Ramos (cell line): ENCODE data around the gene ENKD1.

Source experiments
- in situ Hi-C: fragments of 300-500 bp; cut with MboI; formaldehyde crosslinking; loops from one replicate; pipeline ENCODE4 v1.14.3; 2022; ENCODE audit warnings: low sequenced_read_pairs; ENCODE audit not compliant: unreplicated experiment

Gene ENKD1

DNA sequence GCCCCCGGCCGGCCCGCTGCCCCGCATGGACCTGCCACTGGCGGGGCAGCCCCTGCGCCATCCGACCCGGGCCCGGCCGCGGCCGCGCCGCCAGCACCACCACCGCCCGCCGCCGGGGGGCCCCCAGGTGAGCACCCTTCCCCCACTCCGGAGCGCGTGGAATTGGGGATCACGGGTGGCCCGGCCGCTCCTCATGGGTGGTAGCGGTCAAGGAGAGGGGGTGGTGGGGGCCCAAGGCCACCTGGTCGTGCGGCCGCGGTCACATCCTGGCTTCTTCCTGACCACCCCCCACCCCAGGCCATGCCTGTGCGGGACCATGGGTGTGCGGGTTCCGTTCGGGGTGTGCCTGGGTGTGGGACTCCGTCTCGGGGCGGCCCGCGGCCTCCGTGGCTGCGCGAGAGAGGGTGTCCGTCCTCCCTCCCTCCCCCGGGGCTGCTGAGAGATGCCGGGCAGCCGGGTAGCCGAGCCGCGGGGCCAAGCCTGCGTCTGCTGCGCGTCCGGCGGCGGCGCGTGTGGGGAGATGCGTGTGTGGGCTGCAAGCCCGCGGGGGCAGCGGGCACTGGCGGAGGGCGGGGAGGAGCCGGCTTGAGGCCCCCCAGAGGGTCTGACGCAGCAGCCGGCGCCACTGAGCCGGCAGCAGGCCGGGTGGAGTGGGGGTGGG is 13.3 kb downstream of the ENKD1 start:
- in situ Hi-C loops, result no loop called here

DNA sequence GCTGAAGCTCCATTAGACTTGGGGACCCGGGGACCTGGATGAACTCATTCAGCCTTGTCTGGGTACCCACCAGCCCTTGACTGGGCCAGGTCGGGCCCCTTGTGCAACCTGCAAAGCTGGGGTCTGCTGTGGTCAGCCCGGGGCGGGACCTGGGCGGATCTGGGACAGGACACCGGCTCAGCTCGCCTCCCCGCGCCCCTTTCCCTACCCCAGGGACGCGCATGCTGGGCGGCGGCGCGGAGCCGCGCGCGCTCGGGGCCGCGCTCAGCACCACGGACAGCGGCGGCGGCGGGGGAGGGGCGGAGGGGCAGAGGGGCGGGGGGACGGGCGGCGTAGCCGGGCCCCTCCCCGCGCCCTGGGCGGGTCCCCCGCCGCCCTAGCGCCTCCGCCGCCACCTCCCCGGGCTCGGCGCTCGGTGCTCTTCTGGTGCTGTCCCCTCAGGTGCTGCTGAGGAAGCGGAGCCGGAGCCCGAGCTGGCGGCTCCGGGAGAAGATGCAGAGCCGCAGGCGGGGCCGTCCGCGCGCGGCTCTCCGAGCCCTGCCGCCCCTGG is 13.9 kb downstream of the ENKD1 start:
- in situ Hi-C loops, result no loop called here

DNA sequence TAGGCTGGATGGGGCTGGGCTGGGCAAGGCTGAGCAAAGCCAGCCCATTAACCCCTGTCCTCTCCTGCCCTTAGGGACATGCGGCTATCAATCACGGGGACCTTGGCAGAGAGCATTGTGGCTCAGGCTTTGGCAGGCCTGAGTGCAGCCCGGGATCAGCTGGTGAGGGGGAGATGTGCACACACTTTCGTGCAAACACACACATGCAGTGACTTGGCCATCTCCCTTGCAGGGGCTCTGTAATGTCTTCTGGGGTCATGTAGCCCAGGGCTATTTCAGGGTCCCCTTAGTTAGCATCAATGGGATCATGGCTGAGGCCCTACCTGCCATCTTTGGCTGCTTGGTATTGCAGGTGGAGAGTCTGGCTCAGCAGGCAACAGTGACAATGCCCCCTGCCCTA is 14.7 kb downstream of the ENKD1 start:
- in situ Hi-C loops, result no loop called here

DNA sequence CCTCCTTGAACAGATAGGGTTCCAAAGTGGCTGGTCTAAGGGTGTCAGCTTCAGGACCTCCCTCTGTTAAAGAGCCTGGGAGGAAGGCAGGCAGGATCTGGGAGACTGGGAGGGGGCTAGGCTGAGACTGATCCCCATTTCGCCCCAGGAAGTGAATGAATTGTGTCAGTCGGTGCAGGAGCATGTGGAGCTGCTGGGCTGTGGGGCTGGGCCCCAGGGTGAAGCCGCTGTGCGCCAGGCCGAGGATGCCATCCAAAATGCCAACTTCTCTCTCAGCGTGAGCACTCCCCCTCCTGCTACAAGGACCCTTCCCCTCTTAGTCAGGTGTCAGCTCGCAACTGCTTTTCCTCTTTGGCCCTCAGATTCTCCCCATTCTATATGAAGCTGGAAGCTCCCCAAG is 15.5 kb downstream of the ENKD1 start:
- in situ Hi-C loops, result no loop called here

DNA sequence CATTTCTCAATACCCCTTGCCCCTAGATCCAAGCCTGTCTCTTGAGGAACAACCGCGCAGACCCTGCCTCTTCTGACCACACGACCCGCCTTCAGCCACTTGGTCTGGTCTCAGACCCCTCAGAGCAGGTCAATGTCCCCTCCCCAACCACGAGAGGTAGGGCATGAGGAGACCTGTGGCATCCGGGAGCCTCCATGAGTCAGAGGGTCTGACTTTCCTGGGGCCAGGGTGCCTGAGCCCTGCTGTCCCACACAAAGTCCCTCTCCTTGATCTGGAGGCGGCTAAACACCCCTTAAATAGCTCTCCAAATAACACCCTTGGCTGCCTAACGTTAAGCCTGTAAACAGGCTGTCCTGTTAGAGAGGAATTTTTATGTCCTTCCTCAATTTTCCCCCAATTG is 16.5 kb downstream of the ENKD1 start:
- in situ Hi-C loops, result no loop called here

DNA sequence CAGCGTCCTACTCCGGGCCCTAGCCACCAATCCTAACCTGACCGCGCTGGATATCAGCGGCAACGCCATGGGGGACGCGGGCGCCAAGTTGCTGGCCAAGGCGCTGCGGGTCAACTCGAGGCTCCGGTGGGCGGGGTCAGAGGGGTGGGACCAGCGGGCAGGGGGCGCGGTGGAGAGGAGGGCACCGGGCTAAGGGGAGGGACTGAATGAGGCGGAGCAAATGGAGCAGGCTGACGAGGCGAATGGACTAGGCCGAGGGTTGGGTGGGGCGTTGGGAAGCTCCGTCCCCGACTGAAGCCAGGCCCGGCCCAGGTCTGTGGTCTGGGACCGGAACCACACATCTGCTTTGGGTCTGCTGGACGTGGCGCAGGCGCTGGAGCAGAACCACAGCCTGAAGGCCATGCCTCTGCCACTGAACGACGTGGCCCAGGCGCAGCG is 17.0 kb downstream of the ENKD1 start:
- in situ Hi-C loops, result no loop called here

DNA sequence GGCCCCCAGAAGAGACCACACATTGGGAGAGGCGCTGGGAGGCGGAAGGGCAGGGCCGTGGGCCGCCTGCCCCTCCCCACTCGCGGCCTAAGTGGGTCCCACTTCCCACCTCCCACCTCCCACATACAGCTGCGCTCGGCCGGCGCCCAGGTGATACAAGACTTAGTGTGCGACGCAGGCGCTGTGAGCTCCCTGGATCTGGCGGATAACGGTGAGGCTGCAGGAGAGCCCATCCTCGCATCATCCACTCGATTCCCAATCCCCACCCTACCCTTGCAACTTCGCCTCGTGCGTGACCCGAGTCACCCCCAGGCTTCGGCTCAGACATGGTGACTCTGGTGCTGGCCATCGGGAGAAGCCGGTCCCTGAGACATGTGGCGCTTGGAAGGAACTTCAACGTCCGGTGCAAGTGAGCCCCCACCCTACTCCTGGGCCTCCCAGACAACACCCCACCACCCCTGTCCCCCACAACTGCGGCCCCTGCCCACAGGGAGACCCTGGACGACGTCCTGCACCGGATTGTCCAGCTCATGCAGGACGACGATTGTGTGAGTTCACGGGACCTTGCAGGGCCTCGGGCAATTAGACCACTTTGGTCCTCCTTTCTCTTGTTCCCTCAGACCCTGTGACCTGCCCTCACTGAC is 17.7 kb downstream of the ENKD1 start:
- in situ Hi-C loops, result no loop called here

DNA sequence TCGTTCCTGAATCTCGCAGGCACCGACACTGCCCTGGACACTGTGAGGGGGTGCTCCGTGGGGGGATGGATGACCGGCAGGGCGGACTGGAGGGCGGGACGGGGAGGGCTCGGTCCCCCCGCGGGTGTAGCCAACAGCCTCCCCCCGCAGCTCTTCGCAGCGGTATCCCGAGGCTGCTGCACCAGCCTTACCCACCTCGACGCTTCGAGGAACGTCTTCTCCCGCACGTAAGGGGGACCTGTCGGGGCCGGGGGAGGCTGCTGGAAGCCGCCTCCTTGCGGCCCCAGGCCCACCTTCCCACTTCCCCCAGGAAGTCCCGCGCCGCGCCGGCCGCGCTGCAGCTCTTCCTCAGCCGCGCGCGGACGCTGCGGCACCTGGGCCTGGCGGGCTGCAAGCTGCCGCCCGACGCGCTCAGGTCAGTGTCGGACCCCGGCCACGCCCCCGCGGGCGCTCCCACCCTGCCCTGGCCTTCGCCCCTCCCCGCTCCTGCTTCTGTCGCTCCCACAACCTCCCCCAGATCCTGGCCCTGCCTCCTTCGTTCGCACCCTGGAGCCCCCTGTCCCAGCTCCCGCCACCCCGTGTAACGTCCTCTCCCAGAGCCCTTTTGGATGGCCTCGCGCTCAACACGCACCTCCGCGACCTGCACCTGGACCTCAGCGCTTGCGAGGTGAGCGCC is 18.3 kb downstream of the ENKD1 start:
- in situ Hi-C loops, result no loop called here

DNA sequence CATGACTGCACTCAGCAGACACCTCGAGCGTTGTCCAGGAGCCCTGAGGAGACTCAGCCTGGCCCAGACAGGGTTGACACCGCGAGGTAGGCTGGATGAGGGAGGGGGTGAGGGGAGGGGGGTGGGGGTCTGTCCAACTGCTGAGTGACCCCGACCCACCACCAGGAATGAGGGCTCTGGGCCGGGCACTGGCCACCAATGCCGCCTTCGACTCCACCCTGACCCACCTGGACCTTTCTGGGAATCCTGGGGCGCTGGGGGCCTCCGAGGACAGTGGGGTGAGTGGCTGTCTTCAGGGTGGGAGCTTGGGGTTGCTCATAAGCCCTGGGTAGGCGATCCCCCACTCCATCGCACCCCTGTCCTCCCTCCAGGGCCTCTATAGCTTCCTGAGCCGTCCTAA is 18.9 kb downstream of the ENKD1 start:
- in situ Hi-C loops, result no loop called here

DNA sequence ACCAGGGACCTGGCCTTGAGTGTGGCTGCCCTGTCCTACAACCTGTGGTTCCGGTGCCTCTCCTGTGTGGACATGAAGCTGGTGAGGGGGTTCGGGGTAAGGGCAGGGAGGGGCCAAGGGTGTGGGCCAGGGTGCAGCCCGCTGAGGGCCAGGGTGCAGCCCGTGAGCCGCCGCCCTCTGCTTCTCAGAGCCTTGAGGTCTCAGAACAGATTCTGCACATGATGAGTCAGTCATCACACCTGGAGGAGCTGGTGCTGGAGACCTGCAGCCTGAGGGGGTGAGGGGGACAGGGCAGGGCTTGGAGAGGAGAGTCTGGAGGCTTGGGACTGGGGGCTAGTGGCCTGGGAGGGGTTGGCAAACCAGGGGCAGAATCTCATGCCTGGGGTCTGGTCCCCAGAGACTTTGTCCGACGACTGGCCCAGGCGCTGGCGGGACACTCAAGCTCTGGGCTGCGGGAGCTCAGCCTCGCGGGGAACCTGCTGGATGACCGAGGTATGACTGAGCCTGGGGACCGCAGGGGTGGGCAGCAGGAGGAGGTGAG is 19.4 kb downstream of the ENKD1 start:
- in situ Hi-C loops, result no loop called here

DNA sequence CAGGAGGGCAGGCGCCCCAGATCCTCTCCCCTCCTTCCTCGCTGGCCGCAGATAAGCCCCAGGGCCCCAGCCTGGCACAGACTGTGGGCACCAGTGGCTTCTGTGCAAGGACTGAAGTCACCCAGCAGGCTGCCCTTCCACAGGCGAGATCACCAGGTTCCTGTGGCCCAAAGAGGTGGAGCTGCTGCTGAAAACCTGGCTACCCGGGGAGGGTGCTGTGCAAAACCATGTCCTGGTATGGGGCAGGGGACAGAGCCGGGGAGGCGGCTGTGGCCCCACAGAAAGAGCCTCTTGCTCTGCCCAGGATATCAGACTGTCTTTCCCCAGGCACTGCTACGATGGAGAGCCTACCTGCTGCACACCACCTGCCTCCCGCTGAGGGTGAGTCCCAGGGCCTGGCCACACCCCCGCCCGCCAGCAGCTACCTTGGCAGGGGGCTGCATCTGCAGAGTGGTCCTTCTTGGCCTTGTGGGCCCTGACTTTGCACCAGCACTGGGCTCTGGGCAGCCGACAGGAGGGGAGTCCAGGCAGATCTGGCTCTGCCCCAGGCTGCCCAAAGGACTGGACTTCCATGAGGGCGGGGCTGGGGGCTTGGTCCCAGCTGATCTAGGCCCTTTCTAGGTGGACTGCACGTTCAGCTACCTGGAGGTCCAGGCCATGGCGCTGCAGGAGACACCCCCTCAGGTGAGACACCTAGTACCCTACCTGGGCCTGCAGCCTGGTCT is 21.0 kb downstream of the ENKD1 start:
- in situ Hi-C loops, result no loop called here

DNA sequence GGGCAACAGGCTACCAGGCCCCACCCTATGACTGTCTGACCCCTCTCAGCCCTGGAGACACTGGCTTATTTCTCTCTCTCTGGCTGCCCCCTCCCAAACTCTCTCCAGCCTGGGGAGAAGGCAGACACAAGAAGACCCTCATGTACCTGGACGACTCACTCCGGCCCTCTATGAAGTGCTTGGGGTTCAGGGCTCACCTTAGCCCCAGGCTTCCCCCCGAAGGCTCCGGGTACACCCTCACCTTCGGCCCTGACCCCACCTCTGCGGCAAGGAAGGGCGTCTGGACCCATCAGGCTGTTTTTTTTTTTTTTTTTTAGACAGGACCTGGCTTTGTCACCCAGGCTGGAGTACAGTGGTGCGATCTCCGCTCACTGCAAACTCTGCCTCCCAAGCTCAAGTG is 22.5 kb downstream of the ENKD1 start:
- in situ Hi-C loops, result no loop called here

DNA sequence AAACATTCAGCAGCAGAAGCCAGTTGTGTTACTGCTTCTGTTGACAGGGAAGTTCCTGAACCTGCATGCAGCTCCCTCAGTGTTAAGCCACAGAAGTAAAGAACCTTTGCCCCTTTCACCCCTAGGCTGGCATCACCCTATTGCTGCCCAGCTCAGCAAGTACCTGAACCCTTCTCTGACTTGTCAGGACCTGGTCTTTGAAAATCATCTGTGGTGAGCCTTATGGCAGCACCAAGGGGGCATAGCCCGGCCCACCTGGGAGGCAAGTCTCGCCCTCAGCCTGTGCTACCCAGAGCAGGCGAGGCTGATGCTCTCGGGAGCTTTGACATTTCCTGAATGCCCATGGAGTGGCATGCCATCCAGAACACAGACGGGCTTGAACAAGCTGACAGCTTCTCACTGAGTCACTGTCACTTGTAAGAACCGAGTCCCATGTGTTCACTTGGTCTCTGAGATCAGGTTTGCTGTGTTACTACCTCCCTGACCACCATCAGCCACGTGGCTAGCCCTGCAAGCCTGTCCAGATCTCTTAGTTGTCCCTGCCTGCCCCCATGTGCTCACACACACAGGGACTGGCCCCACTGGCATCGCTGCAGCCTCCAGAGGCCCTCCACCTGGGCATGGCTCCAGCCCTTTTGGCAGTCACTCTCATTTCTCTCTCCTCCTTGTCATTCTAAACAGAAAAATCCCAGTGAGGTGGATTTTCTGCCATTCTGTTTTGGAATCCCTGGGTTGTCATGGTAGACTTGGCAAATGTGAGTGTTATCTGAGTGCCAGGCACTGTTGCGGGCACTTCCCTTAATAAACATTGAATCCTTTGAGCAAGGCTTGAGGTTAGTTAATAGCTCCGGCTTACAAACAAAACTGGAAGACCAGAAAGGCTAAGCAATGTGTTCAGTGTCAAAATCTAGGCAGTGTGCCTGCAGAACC is 24.5 kb downstream of the ENKD1 start:
- in situ Hi-C loops, result no loop called here

DNA sequence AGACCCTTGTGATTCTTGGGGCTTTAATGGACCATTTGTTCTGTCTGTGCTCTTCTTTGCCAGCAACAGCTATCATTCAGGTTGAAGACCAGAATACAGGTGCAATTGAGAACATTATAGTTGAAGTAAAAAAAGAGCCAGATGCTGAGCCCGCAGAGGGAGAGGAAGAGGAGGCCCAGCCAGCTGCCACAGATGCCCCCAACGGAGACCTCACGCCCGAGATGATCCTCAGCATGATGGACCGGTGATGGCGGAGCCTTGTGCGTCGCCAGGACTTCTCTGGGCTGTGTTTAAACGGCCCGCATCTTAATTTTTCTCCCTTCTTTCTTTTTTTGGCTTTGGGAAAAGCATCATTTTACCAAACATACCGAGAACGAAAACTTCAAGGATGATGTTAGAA is 28.9 kb downstream of the ENKD1 start:
- in situ Hi-C loops, result loop anchor here (5.0 kb wide), 1 partner anchor 95 kb away; no protein-coding TSS in a partner anchor

DNA sequence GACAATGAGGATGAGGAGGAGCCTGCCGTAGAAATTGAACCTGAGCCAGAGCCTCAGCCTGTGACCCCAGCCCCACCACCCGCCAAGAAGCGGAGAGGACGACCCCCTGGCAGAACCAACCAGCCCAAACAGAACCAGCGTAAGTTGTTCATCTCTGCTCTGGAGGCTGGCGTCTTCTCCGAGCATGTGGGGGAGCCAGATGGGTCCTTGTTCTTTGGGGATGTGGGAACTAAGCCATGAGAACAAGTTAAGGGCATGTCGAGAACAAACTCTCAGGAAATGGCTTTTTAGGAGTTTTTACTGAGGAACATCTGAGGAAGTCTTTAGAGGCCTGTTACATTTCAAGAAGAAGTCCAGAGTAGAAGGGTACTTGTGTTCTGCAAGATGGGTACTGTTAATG is 29.8 kb downstream of the ENKD1 start:
- in situ Hi-C loops, result loop anchor here (5.0 kb wide), 1 partner anchor 94 kb away; no protein-coding TSS in a partner anchor

DNA sequence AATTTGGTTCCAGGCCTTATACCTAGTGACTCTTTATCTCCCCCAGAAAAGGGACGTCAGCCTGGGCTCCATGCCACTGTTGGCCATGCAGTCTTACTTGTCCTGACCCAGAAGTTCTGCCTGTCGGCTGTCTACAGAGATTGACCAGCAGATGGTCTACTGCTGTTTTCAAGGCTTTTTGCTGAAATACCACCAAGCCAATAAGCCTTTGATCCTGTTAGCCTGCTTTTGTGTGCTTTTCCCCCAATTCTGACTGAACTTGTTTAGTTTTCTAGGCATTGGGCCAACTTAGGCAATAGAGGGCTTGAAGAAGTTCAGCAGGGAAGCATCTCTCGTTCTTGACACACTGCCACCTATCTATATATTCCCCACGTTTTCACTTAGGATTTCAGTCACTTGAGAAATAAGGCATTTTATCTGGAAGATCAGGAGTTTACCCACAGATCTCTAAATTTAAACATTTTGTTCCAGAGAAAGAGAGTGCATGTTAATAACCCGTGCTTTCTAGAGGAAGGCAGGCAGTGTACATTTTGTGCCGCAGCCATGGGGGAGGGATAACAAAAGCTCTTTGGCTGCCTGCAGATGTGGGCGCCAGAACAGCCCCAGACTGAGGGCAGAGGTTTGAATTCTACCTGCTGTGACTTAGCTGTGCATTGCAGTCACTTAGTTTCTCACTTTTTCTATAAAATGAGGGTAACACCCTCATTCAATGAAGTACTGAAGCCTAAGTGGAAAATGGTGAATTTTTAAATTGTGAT is 34.0 kb downstream of the ENKD1 start:
- in situ Hi-C loops, result no loop called here

DNA sequence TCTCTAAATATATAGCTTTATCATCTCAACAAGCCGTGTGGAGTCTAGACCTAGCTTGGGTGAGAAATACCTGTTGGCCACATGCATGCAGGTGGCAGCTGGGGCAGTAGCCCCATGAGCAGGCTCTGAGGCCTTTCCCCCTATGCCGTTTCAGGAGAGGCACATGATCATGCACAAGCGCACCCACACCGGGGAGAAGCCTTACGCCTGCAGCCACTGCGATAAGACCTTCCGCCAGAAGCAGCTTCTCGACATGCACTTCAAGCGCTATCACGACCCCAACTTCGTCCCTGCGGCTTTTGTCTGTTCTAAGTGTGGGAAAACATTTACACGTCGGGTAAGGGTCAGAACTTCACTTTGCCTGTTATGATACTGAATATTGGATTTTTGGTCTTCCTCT is 38.3 kb downstream of the ENKD1 start:
- in situ Hi-C loops, result no loop called here

DNA sequence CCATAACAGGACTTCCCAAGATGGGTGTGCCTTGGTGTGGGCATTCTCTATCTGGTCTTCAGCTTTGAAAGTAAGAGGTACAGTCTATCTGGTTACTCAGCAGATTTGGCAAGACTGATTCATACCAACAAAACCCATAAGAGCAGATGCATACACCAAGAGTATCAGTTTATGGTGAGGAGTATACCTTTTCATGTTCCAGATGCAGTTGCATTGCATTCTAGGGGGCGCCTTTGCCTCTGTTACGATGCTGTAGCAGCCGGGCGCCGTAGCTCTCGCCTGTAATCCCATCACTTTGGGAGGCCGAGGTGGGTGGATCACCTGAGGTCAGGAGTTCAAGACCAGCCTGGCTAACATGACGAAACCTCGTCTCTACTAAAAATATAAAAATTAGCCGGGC is 52.7 kb downstream of the ENKD1 start:
- in situ Hi-C loops, result no loop called here
